GM21447 (cell line): ENCODE results near the gene PIM2.
A peak's percentile ranks its signal among the peaks of the same experiment; 100 is the strongest.
"Not testable (repeated sequence)": the region's sequence is repeated elsewhere in the genome, so short reads cannot be mapped to it uniquely, and the experiment has no call there.

Experiments
- ATAC-seq: cut with Tn5 transposase; IDR thresholded peaks from one replicate; pipeline ENCODE4 v1.9.1; 2021; ENCODE audit not compliant: unreplicated experiment

Gene PIM2

DNA sequence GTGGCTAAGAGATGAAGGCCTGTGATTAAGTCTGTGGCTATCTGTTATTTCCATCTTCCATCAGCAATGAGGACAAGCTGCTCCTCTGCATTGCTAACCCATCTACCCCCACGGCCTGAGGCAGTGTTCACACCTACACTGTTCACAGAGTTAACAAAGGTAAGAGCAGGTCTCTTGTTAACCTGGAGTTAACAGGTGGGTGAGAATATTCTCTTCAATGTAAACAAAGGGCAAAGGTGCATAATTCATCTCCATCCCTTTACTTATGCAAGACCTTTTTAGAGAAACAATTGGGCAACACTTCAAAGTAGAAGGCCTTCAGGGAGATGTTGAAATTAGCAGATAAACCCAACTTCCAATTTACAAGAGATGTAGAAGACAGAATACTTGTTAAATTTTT is 10.2 kb downstream of the PIM2 start:
- no peak for ATAC-seq

DNA sequence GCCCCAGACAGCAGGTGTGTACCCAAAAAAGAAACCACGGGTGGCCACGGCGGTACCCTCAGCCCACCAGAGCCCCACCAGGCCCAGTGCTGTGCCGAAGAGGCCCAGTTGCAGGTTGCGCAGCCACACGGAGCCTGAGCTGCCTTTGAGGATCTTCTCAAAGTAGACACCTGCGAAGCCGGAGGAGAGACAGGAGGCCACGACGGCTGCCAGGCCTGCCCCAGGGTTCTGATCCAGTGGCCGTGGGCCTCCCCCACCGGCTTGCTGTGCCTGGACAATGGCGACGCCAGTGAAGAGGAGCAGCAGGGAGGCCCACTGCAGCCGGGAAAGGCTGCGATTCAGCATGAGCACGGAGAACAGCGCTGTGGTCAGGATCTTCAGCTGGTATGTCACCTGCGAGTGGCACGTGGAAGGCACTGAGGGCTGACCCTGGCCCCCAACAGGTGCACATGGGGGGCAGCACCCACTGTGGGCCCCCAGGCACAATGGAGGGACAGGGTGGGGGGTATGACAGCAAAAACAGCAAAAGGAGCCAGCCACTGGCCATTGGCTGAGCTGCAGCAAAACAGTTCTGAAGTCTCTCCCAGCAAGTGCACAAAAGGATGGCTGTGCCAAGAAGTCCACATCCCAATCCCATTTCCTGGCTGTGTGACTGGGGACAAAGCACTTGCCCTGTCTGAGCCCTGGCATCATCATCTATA is 13.6 kb downstream of the PIM2 start:
- no peak for ATAC-seq

DNA sequence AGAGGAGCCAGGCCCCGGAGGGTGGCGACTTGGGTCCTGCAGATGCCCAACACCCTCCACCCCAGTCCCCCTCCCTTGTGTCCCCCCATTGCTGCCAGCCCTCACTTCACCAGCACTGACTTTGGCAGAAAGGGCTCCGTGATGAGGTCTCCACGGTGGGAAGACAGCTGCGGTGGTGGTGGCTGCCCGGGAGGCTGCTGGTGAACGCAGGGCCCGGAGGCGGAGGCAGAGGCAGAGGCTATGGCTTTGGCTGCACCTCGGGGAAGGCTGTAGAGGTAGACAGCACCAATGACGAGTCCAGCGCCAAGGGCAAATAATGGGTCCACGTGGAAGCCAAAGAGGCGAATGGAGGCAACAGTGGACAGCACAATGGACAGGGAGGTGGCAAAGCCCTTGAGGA is 14.2 kb downstream of the PIM2 start:
- ATAC-seq = no peak

- ATAC-seq = no peak
Observed at GRCh38 chrX:48904180-48904579, 14.6 kb downstream of the PIM2 start.

- ATAC-seq = no peak
Observed at GRCh38 chrX:48903290-48903689, 15.5 kb downstream of the PIM2 start.

DNA sequence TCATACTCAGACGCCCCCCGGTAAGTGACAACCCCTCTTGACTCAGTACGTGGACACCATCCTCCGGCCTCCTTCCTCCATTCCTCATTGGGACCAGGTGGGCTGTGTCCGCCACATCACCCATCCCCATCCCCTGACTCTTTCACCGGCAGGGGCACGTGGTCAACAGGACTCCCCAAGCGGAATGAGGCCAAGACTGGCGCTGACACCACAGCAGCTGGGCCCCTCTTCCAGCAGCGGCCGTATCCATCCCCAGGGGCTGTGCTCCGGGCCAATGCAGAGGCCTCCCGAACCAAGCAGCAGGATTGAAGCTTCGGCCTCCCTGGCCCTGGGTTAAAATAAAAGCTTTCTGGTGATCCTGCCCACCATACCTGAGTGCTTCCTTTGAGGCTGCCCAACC is 16.0 kb downstream of the PIM2 start:
- no peak for ATAC-seq

- no peak for ATAC-seq
Observed at GRCh38 chrX:48902135-48902534, 16.7 kb downstream of the PIM2 start.

DNA sequence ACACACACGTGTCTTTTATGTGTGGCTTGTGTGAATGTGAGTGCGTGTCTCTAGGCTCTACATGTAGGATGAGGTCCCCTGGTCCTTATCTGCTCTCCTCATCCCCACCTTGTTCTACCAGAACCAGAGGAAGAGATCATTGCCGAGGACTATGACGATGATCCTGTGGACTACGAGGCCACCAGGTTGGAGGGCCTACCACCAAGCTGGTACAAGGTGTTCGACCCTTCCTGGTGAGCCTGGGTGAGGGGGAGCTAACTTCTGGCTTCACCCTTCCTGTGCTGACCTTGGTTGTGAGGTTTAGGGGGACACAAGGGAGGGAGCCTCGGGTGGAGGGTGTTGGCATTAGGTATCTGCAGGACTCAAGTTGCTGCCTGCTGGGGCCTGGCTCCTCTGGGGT is 17.8 kb downstream of the PIM2 start:
- ATAC-seq = no peak

DNA sequence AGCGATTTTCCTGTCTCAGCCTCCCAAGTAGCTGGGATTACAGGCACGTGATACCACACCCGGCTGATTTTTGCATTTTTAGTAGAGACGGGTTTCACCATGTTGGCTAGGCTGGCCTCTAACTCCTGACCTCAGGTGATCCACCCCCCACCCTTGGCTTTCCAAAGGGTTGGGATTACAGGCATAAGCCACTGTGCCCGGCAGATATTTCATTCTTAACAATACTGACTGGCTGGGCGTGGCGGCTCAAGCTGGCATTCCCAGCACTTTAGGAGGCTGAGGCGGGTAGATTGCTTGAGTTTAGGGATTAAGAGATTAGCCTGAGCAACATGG is 19.8 kb downstream of the PIM2 start:
- ATAC-seq = no peak

DNA sequence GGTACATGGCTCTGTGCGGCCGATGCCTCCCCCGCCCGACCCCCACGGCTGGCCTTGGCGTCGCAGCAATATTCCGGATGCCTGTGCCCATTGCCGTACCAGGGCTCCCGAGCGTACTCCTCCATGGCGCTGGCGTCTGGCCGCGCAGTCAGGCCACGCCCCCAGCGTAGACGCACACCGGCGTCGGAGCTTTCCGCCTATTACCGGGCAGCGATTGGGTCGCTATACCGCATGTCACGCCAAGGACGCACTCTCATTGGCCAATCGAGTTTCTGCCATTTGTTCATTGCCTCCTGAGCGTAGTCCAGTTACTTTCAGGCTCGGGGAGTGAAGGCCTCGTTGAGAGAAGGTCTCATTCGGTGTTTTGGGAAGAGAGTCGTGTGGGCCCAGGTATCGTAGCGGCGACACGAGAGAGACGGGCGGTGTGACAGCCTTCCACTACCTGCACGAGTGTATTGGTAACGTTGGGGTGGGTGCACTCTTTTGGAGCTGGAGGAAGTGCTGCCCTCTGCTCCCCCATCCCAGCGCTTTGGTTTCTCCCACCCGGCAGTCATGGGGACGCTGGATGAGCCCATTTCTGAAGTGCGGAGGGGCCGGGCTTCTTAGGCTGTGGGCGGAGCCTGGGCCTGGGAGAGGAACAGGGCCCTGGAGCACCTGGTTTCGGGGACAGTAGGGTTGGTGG is 21.1 kb downstream of the PIM2 start, which contains the start of the genes PQBP1 and TIMM17B:
TSS of gene PQBP1 (plus strand) at position 306 of the 682 bp plus-strand sequence. CDS start 580 bp downstream, outside the sequence.
TSS of gene TIMM17B (minus strand) at position 144 of the 682 bp plus-strand sequence. CDS start at position 125, 19 bp downstream.
- ATAC-seq = peak; percentile 84

DNA sequence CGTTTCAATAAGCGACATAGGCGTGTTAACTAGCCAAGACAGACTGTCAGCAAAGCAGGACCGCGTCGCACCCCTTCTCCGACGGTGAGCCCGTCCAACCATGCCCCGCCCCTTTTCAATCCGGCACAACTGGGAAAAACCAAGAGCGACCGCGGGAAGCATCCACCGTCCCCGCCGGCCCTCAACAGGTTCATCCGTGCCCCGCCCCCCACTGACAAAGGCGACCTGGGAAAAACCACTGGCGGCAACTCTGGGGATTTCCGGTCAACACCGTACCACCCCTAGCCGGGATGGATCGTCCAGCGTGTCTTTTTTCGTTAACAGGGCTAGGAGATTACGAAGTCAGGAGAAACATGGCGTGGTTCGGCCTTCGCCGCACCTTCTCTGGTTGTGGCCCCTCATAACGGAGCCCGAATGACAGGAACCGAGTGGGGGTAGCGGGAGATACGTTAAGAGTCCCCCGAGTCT is 21.6 kb downstream of the PIM2 start:
- ATAC-seq = peak; percentile 9

GRCh38 chrX:48896611-48897011 is 22.2 kb downstream of the PIM2 start:
- ATAC-seq = no peak

GRCh38 chrX:48894891-48895290 is 23.9 kb downstream of the PIM2 start:
- ATAC-seq = no peak

- no peak for ATAC-seq
Observed at GRCh38 chrX:48893556-48894348, 25.1 kb downstream of the PIM2 start.

- ATAC-seq = no peak
Observed at GRCh38 chrX:48892896-48893295, 25.9 kb downstream of the PIM2 start.

- ATAC-seq = peak; percentile 92
Observed at GRCh38 chrX:48891402-48892288, 27.2 kb downstream of the PIM2 start.

DNA sequence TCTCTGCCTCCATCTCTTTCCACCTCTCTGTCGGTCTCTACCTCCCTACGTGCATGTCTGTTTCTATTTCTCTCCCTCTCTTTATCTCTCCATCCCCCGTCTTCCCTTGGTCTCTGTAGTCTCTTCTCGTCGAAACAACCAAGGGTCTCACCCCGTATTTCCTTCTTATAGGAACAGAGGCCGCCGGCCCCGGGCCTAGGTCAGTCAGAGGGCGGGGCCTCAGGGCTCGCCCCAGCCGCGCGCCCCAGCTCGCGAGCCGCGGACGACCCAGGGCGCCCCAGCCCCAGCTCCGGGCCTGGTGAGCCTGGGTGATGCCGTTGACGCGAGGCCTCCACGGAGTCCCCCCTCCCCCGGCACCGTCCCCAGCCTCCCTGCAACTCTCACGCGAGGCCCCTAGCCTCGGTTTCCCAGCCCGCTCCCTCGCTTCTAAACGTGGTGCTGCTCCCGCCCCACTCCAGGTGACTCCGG is 27.9 kb downstream of the PIM2 start:
- ATAC-seq = peak; percentile 14

GRCh38 chrX:48890296-48890925 is 28.4 kb downstream of the PIM2 start:
- ATAC-seq = no peak

DNA sequence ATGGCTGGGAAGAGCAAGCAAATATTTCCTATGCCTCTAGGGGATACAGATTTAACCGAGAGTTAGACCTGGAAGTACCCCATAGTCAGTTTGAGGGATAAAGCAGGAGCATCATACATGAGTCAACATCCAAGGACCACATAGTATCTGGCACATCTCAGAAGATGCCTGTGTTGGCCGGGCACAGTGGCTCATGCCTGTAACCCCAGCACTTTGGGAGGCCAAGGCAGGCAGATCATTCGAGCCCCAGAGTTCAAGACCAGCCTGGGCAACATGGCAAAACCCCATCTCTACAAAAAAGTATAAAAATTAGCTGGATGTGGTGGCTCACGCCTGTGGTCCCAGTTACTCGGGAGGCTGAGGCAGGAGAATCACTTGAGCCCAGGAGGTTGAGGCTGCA is 32.2 kb downstream of the PIM2 start:
- not testable (repeated sequence) for ATAC-seq

- ATAC-seq = no peak
Observed at GRCh38 chrX:48883729-48884128, 35.1 kb downstream of the PIM2 start.
